UCSD-AML1 (cell line): ENCODE results near the gene IDUA.
"Not testable (repeated sequence)": the region's sequence is repeated elsewhere in the genome, so short reads cannot be mapped to it uniquely, and the experiment has no call there.

Source experiments
- DNase-seq: peaks from one replicate; lab custom pipeline; 2025; ENCODE audit not compliant: unreplicated experiment; lab: John Stamatoyannopoulos, UW

The IDUA gene

DNA sequence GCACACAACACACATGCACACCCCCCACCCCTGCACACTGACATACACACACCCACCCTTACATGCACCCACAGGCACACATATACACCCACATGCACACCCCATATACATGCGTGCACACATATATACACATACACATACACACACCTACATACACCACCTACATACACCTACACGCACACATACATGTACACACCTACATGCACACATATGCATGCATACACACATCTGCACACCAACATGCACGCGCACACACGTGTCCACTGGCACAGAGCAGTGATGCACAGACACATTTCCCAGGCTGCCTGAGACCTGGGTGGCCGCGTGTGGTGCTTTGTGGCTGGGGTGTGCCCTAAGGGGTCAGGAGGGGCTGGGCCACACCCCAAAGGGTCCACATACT lies 56.3 kb downstream of the IDUA start:
- no peak for DNase-seq

DNA sequence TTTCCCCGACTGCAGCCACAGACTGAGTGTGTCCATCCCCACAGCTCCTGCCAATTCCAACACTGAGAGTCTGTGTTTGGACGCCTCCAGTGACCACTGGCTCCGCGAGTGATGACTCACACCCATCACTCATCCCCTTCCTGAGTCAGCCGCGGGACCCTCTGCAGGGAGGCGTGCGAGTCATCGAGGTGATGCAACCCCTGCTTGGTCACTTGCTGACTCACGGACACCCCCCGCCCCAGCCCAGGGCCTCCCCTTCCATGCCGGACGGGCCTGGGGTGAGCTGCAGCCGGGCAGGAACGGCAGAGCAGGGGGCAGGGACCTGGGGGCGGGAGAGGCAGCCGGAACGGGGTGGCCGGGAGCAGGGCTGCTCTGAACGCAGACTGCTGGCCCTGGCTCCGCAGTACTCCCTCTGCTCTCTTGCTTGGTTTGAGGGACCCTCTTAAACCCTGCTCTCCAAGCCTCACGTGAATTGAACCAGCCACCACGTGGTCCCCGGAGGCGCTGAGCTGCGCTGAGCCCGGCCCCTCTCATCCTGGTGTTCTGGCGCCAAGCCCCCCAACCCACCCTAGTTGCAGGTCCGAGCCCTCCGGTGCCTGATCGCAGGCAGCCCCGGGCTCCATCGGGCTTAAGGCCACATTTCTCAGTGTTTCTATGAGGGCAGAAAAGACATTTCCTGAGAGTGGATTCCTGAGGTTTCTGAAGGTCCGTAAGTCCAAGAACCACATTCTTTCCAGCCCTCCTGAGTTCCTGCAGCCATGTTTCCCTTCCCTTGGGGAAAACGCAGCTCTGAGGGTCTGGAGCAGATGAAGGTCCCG lies 57.0 kb downstream of the IDUA start:
- peak; percentile 65 for DNase-seq

DNA sequence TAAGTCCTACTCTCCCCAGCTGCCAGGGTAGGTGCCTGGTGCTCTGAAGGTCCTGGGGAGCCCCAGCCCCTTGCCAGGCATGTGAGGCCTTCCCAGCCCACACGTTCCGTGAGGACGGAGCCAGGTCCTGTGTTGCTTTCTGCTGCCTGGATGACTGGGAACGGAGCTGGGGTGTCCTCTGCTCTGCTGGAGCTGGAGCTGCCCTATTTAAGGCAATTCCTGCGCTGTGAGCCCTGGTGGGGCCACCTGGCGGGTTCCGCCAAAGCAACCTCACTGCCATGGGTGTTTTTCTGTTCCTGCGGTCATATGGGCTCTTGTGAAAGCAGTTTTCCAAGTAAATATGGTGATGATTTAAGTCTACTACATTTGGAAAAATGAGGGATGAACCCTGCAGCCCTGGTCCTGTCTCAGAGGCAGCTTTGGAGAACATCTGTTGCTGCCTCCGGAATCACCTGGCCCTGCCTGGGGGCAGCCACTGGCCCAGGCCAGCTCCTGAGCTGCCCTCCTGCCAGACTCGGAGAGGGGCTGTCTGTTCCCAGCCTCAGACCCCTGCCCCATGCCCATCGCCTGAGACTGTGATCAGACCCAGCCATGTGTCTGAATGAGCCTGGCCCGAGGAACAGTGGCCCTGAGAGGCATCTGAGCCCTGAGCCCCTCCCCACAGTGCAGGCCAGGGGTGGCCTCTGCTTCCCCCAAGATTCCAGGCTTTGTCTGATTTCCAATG lies 57.8 kb downstream of the IDUA start:
- DNase-seq = no peak

DNA sequence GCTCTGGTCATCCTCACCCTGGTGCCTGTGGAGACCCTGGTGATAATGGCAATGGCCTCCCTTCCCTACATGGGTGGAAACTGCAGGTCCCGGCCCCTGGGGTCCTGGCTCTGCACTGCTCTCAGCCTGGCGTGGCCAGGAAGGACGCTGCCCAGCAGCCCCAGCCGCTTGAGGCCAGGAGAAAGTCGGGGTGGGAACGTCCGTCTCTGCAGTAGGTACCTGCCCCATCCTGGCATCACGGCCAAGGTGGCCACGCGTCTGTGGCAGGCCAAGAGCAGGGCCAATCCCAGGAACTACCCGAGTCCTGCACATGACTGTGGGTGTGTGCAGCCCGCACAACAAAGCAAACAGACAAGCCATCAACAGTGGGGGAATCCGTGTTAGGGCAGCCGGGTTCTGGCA lies 58.4 kb downstream of the IDUA start:
- DNase-seq = no peak

DNA sequence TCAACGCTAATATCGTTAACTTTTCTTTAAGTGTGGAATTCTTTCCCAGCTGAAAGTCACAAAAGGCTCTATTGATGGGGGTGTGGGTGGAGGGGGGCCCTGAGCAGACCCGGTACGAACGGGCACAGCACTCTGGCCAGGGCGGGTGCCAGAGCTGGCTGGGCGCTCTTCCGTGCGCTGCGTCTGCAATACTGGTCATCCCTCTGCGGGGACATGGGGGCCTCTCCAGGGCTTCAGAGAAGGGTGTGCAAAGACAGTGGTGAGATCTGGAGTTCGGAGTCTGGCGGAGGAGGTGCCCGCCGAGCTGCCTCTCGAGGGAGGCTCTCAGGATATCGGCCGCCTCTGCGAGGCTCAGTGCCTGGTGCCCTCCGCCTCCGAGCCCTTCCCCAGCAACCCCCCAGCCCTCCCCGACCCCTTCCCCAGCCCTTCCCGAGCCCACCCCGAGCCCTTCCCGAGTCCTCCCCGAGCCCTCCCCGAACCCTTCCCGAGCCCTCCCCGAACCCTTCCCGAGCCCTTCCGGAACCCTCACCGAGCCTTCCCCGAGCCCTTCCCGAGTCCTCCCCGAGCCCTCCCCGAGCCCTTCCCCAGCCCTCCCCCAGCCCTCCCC lies 58.9 kb downstream of the IDUA start:
- no peak for DNase-seq

DNA sequence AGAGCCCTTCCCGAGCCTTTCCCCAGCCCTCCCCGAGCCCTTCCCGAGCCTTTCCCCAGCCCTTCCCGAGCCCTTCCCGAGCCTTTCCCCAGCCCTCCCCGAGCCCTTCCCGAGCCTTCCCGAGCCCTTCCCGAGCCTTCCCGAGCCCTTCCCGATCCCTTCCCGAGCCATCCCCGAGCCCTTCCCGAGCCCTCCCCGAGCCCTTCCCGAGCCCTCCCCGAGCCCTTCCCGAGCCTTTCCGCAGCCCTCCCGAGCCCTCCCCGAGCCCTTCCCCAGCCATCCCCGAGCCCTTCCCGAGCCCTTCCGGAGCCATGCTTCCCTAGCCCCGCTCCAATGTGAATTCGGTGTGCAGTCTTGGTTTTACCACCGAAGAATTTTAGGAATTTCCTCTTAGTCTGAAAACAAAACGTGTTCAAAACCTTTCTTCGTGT lies 59.8 kb downstream of the IDUA start:
- DNase-seq = not testable (repeated sequence)

DNA sequence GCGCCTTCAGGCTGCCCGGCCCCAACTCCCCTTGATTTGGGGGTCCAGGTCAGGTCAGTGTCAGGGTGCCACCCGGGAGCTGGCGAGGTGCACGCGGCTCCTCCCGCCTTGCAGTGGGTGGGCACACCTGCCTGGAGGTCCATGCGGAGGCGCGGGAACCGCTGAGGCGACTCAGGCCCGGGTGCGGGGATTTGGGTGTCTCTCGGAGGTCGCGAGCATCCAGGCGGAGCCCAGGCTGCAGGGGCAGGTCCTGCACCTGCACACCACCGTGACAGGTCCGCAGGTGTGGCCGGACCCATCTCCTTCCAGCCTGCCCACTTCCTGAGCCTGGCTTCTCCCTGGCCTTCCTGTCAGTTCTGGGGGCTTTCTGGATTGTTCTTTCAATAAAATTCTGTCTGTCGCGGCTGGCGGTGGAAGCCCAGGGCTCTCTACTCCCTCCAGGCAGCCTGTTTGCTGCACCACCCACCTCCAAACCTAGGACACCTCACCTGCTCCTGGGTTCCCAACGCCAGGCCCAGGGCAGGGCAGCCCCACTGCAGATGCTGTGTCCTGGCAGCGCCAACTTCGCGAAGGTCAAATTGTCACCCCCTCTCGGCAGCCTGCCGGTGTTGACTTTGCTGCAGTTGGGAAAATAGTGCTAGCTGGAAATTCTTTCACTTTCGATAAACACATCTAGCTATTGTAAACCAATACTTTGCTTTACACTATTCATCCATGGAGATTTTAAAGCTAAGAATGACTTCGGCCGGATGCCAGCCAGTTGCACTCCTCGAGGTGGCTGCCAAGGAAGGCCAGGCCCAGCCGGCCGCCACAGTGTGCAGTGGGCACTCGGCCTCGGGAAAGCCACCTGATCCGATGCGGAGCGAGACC lies 60.5 kb downstream of the IDUA start:
- DNase-seq = no peak

DNA sequence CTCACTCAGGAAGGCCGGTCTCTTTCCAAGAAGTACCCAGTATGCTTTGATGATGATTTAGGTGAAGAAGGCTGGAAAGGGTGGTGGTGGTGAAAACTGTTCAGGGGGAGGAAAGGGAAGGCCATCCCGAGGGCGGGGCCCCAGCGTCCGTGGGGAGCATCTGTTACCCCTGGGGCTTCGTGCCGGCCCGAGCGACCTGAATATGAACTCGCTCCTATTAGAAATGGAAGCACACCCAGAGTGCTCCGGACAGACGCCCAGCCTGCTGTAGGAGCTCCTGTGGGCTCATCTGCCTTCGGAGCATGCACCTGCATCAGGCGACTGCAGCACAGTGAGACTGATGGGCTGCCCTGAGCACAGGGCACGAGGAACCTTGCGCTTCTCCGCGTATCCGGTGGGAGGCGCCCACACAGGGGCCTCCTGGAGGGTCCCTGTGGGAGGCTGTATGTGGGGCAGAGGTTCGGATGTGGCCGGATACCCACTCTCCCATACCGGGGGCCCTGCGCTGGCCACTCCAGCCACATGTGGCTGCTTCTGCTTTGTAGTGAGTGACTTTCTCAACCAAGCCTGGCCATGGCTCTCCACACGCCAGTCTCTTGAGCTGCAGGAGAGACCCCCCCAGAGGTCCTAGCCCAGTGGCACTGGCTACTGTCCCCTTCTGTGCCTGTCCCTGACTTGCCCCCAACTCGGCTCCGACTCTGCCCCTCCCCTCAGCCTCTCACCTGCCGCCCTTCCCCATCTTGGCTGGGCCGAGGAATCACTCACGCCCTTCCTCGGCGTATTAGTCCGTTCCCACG lies 61.3 kb downstream of the IDUA start:
- DNase-seq = no peak

DNA sequence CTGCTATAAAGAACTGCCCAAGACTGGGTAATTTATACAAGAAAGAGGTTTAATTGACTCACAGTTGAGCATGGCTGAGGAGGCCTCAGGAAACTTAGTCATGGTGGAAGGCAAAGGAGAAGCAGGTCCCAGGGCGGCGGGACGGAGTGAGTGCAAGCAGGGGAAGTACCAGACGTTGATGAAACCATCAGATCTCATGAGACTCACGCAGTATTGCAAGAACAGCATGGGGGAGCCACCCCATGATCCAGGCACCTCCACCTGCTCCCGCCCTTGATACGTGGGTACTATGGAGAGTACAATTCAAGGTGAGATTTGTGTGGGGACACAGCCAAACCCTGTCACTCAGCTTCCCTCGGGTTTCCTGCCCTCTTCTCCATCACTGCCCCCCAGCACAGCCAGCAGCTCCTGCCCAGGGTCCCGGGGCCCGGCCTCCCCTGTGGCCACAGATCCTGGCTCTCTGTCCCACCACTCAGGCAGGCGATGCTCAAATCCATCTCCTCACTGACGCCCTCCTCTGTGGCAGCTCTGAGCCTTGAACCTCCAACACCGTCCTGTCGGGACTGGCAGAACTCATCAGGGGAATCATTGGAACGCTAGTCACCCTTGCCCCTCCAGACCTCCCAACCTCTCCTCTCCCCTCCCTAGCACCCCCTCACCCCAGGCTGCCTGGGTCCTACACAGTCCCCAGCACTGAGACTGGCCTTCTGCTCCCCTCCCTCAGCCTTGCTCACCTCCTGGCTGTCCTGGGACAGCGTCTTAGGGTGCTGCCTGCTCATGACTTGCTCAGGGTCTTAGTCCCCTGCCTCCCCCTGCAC lies 62.1 kb downstream of the IDUA start:
- DNase-seq = no peak

DNA sequence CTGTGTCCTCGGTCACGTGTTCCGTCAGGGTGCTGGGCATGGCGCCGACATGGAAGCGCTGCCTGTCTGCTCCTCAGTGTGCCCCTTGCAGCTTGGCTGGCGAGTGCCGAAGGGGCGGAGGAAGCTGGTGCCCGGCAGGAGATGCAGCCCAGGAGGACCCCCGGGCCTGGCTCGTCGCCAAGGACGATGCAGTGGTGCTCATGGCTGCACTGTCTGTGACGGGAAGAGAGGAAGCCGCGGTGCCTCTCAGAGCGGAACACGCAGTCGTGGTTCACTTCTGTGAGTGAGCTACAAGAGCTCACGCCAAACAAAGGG lies 62.7 kb downstream of the IDUA start:
- no peak for DNase-seq

DNA sequence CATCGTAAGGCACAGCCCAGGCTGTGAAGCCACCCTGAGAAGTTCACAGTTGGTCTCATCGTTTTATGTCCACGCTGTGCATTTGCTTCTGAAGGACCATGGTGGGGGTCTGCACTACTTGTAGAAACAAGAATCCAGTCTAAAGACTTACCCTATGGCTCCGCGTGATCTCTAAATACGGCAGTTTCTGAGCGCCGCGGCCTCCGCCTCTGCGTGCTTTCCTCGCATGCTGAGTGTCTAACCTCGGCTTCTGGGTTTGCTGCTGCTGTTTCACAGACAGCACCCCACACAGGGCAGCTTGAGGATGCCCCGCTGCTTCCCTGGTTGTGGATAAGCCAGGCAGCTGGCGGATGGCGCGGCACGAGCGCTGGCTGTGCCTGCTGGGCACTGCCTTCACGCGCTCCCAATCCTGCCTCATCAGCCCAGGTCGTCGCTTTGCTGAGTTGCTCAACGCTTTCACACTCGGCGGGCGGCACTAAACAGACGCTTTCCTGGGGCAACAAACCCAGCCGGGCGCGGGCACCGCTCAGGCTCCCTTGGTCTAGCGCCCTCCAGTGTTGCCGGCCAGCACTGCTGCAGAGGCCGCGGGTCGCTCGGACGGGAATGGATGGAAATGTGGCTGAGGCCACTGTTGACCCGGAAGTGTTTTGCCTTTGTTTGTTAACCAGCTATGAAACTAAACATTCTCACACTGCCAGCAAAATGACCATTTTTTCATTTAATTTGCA lies 63.8 kb downstream of the IDUA start:
- DNase-seq = no peak

DNA sequence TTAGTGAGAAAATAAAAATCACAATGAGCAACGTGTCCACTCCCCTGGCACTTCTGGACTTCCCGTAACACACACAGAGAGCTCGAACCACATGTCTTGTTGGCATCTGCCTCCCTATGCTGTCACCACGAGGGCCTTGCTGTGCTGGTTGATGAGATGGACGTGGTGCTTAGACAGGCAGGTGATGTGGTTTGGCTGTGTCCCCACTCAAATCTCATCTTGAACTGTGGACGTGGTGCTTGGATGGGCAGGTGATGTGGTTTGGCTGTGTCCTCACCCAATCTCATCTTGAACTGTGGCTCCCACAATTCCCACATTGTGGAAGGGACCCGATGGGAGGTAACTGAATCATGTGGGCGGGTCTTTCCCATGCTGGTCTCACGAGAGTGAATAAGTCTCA lies 64.6 kb downstream of the IDUA start:
- DNase-seq = no peak

DNA sequence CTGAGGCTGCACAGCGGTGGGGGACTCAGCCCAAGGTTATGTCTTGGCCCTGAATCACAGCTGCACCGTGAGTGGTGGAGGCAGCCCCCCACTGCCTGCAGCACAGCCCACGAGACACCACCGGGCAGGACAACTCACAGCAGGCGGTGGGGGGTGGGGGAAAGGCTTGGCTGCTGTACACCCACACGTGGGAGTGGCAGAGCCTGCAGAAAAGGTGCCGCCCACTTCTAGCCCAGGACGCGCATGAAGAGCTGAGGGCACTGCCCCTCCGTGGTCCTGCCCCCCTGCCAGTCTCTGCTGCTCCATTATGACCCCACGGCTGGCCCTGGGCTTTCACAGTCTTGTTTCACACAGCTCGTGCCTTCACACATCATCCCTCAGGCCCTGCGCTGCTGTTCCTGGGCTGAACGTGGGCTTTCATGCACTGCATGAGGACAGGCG lies 65.4 kb downstream of the IDUA start:
- no peak for DNase-seq

DNA sequence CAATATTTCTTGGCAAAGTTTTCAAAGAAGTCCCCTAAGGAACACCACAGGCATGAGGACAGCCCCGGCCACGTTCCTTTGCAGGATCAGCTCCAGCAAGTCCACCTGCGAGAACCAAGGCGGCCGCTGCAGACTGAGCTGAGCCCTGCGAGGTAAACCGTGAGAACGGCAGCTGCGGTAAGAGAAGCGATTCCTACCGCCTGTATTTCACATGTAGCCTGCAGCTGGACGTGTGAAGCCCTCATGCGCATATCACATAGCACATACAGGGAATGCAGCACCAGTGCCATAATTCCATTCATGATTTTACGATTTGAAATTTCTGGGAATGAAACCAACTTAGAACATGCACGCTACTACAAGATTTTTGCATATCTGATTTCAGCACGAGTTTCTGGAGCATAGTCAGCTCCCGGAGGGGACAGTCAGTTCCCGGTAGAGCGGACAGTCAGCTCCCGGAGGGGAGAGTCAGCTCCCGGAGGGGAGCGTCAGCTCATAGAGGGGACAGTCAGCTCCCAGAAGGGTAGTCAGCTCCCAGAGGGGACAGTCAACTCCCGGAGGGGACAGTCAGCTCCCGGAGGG lies 66.3 kb downstream of the IDUA start:
- DNase-seq = no peak

DNA sequence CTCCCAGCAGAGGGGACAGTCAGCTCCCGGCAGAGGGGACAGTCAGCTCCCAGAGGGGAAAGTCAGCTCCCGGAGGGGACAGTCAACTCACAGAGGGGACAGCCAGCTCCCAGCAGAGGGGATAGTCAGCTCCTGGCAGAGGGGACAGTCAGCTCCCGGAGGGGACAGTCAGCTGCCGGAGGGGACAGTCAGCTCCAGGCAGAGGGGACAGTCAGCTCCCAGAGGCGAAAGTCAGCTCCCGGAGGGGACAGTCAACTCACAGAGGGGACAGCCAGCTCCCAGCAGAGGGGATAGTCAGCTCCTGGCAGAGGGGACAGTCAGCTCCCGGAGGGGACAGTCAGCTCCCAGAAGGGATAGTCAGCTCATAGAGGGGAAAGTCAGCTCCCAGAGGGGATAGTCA lies 67.0 kb downstream of the IDUA start:
- not testable (repeated sequence) for DNase-seq
